COR-L47 (cell line): Measurements from ENCODE around the gene GPR25.

Experiments used
- DNase-seq: peaks from one replicate; lab custom pipeline; 2025; lab: John Stamatoyannopoulos, UW

Gene GPR25

GRCh38 chr1:200873671-200874397 is 1.1 kb downstream of the GPR25 start:
- no peak for DNase-seq

GRCh38 chr1:200874694-200875093 is 1.9 kb downstream of the GPR25 start:
- DNase-seq, result no peak

GRCh38 chr1:200875416-200875815 is 2.6 kb downstream of the GPR25 start:
- DNase-seq, result no peak

- no peak for DNase-seq
These were observed 4.2 kb downstream of the GPR25 start for GRCh38 chr1:200877010-200877409.

- no peak for DNase-seq
These were observed 5.2 kb downstream of the GPR25 start for GRCh38 chr1:200877839-200878551.

- no peak for DNase-seq
These were observed 7.4 kb downstream of the GPR25 start for GRCh38 chr1:200880212-200880611.

GRCh38 chr1:200883118-200883517 is 10.3 kb downstream of the GPR25 start:
- DNase-seq, result no peak

GRCh38 chr1:200885623-200886402 is 13.0 kb downstream of the GPR25 start:
- DNase-seq, result no peak

- no peak for DNase-seq
These were observed 13.8 kb downstream of the GPR25 start for GRCh38 chr1:200886594-200886993.

- DNase-seq, result no peak
These were observed 14.3 kb downstream of the GPR25 start for GRCh38 chr1:200887036-200887435.

- no peak for DNase-seq
These were observed 15.1 kb downstream of the GPR25 start for GRCh38 chr1:200887772-200888348.

- no peak for DNase-seq
These were observed 15.6 kb downstream of the GPR25 start for GRCh38 chr1:200888349-200888838.

GRCh38 chr1:200889571-200889970 is 16.8 kb downstream of the GPR25 start:
- no peak for DNase-seq

- no peak for DNase-seq
These were observed 17.2 kb downstream of the GPR25 start for GRCh38 chr1:200890027-200890426.

- no peak for DNase-seq
These were observed 18.3 kb downstream of the GPR25 start for GRCh38 chr1:200890818-200891773.

- no peak for DNase-seq
These were observed 19.0 kb downstream of the GPR25 start for GRCh38 chr1:200891774-200892157.

- no peak for DNase-seq
These were observed 19.8 kb downstream of the GPR25 start for GRCh38 chr1:200892546-200892945.

GRCh38 chr1:200892958-200893357 is 20.2 kb downstream of the GPR25 start:
- DNase-seq, result no peak

- no peak for DNase-seq
These were observed 20.7 kb downstream of the GPR25 start for GRCh38 chr1:200893411-200893901.

- no peak for DNase-seq
These were observed 22.1 kb downstream of the GPR25 start, which contains the start of gene INAVA for GRCh38 chr1:200894712-200895442. TSS of gene INAVA (plus strand) at chr1:200894900. CDS start at chr1:200898401, 3,501 bp downstream.
